Right renal cortex interstitium (tissue), 3 donors: ENCODE results near the gene LRRC61. TPM values are rescaled to one million over a fixed set of nuclear protein-coding genes. Genes with fewer than 3 reads are reported as not detected.

Experiments used
- DNase-seq, 3 donors: peaks; one replicate each; pipeline ENCODE4 v3.0.0-alpha.2; 2013; ENCODE audit warnings: low read depth in 3 of 3, low spot score in 2 of 3
- polyA plus RNA-seq, 3 donors: library from polyadenylated mRNA; unstranded; fragments of 120-200 nt; gene quantifications; one replicate each; pipeline ENCODE4 v1.2.1, GENCODE V29; 2013; ENCODE audit not compliant: insufficient read length in 3 of 3

LRRC61 gene
- polyA plus RNA-seq, 3 donors = 19.8 to 27.1 (median 23.0) TPM

DNA sequence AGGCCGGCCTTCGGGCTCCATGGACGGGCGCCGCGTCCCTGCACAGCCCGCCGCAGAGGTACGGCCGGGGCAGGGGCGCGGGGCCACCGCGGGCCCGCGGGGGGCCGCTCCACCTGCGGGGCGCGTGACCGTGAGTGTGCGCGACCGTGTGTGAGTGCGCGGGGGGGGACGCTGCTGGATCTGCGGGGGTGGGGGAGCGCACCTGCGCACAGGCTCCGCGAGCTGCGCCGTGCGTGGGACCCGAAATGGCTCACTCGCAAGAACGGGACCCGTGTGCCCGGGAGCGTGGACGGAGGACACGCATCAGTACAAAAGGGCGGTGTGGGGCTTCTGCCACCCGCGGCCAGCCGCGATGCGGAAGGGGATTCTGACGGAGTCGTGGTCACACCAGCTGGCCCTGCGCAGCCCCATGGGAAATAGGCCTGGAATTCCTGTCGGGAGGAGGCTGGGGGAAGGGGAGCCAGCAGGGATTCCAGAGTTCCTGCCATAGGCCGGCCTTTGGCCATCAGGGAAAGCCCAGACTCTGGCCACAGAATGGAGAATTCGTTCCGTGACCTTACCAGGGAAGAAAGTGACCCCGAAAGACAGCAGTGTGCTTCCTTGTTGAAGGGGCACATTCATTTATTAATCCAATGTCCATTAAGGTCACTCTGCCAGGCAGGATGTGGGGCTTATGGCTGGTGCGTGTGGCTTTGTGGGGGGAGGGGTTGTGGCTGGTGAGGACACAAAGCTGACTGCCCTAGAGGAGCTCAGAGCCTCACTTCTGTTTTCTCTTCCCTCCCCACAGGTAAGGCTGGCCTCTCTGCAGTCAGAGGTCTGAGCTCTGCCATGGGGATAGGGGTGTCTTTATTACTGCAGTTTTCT is 46.0 kb downstream of the LRRC61 start:
- no peak for DNase-seq

DNA sequence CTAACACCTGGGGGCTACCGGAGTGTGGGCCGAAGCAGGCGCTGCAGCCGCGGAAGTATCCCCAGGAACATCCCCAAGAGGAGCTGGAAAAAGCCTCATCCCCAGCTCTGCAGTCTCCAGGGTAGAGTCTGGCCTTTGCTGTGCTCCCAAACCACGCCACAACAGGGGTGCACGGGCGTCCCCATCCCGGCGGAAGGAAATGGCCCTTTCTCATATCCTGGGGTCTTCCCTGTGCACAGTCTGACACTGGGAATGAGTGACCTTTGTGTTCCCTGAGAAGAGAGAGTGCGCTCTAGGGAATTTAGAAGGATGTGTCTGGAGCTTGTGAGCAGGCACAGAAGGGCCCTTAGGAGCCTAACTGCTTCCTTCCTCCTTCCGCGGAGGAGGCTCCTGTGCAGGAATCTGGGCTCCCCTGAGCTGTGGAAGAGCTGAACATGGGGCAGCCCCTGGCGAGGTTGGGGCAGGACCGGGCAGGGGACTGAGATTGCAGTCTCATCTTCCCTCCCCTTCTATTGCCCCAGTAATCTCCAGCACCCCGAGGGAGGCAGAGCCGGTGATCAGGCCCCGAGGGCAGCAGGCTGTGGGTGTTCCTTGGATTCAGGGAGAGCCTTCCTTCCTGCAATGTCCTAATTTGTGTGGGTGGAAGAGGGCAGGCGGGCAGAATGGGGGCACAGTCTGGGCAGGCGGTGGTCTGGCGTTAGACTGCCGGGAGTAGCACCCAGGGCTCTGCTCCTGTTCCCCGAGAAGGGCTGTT is 46.8 kb downstream of the LRRC61 start:
- DNase-seq = no peak

DNA sequence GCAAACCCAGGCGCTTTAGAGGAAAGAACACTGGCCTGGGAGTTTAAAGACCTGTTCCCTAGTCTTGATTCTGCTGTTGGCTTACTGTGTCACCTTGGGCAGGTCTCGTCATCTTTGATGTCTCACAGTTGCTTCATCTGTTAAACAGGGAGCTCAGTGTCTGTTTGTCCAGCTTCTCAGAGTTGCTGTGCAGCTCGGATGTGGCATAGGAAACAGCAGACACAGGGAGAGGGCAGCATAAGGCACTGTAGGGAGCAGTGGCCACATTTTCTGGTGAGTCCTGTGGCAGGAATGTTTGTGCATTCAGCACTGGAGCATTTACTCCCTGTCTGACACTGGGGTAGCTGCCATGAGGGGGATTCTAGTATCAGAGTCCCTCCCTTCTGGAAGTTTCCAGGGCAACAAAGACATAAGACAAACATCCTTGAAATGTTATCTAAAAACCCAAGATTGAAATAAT is 47.5 kb downstream of the LRRC61 start:
- DNase-seq = no peak

DNA sequence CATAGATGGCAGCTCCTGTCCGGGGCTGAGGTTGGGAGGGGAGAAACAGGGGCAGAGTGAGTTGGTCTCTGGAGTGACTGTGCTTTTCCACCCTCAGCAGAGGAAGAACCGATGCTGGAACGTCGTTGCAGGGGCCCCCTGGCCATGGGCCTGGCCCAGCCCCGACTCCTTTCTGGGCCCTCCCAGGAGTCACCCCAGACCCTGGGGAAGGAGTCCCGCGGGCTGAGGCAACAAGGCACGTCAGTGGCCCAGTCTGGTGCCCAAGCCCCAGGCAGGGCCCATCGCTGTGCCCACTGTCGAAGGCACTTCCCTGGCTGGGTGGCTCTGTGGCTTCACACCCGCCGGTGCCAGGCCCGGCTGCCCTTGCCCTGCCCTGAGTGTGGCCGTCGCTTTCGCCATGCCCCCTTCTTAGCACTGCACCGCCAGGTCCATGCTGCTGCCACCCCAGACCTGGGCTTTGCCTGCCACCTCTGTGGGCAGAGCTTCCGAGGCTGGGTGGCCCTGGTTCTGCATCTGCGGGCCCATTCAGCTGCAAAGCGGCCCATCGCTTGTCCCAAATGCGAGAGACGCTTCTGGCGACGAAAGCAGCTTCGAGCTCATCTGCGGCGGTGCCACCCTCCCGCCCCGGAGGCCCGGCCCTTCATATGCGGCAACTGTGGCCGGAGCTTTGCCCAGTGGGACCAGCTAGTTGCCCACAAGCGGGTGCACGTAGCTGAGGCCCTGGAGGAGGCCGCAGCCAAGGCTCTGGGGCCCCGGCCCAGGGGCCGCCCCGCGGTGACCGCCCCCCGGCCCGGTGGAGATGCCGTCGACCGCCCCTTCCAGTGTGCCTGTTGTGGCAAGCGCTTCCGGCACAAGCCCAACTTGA is 48.2 kb downstream of the LRRC61 start:
- DNase-seq = no peak

DNA sequence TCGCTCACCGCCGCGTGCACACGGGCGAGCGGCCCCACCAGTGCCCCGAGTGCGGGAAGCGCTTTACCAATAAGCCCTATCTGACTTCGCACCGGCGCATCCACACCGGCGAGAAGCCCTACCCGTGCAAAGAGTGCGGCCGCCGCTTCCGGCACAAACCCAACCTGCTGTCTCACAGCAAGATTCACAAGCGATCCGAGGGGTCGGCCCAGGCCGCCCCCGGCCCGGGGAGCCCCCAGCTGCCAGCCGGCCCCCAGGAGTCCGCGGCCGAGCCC is 48.8 kb downstream of the LRRC61 start:
- no peak for DNase-seq

DNA sequence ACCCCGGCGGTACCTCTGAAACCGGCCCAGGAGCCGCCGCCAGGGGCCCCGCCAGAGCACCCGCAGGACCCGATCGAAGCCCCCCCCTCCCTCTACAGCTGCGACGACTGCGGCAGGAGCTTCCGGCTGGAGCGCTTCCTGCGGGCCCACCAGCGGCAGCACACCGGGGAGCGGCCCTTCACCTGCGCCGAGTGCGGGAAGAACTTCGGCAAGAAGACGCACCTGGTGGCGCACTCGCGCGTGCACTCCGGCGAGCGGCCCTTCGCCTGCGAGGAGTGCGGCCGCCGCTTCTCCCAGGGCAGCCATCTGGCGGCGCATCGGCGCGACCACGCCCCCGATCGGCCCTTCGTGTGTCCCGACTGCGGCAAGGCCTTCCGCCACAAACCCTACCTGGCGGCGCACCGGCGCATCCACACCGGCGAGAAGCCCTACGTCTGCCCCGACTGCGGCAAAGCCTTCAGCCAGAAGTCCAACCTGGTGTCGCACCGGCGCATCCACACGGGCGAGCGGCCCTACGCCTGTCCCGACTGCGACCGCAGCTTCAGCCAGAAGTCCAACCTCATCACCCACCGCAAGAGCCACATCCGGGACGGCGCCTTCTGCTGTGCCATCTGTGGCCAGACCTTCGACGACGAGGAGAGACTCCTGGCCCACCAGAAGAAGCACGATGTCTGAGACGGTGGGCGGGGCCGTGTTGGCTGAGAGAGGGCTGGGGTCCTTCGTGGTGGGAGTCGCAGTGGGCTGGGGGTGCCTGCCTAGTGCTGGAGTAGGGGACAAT is 49.3 kb downstream of the LRRC61 start:
- DNase-seq = no peak

DNA sequence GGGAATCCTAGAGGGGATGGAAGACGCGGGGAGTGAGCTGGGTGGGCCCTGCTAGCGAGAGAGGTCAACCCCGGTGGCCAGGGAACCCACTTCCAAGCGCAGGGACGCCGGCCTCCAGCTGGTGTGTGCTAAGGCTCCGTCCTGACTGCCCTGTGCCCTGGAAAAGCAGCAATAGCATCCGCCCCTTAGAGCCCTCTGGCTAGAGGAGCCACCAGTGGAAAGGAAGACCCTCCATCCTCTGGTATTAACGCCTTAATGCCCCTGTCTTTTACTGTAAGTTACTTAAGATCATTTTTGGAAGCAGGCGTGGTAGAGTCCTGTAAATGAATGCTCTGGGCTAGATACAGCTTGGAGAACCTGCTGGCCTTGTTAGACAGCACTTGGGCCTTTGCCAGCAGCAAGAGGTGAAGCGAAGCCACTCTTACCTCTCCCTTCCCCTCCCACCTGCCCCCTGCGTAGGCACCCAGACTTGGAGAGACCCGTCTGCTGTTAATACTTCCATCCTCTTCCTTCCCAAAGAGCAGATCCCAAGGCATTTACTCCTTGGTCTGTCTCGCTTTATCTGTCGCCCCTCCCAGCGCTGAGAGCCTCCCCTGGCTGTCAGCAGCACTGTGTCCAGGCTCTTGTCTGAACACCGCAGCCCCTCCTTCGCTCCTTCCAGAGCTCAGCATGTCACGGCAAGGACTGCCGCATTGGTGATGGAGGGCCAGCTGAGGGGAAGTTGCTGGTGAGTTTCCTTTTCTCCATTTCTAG is 50.1 kb downstream of the LRRC61 start:
- DNase-seq = no peak

DNA sequence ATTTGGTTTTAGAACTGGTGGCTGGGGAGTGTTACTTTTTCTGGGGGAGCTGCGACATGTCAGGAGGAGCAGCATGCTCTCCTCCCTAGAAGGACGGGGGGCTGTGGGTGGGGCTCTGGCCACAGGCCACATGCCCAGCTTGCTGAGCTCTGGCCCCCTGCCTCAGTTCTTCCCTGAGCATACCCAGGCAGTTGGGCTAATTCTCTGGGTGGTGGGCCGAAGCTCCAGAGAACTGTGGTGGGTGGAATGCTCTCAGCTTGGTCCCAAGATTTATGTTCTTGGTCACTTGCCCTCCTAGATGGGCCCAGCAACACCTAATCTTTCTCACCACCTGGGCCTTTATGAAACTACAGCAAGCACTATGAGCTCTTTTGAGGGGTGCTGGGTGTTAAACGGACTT is 50.9 kb downstream of the LRRC61 start:
- no peak for DNase-seq

DNA sequence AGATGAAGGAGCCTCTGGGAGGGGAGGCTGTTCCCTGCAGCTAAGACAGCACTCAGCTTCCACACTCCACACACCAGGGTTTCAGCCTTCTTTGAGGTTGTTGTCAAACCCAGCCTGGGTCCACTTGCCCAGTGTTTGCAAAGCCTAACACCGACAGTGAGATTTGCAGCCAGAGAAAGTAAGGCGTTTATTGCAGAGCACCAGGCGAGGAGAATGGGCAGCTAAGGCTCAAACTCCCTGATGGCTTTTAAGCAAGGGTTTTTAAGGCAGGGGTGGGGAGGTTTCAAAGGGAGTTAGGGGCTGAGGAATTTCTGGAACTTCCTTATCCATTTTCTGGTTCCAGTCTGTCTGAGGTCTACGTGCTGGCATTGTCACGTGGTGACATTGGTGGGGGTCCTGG is 51.3 kb downstream of the LRRC61 start:
- DNase-seq = no peak

DNA sequence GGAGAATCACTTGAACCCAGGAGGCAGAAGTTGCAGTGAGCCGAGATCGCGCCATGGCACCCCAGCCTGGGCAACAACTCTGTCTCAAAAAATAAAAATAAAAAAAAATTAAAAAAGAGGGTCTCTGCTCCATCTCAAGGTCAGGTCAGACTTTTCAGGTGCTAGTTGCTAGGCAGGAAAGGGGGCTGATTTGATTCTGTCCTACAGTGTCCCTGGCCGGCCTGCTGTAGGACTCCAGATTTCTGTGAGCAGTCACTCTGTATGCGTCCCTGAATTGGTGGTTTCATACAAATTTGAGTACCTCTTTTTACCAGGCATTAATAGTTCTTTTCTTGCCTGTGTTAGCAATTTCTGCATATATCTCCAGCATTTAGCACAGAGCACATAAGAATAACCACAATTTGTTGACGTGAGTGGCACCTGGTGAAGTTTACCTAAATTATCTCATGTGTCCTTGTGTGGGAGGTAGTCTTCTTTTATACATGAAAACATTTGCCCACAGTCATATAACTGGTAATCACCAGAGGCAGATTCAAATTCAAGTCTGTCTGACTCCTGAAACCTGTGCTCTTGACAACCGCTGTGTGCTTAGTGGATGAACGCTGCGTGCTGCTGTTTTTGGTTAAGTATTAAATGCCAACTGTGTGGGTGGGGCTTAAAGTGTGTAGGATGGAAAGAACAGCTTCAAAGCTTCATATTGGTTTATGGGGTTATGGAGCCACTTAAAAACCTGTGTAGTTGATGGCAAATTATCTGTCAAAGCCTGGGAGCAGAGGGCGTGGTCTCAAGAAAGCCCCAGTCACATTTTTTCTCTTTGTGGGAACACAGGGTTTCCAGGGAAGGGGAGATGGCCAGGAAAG is 52.7 kb downstream of the LRRC61 start:
- no peak for DNase-seq

DNA sequence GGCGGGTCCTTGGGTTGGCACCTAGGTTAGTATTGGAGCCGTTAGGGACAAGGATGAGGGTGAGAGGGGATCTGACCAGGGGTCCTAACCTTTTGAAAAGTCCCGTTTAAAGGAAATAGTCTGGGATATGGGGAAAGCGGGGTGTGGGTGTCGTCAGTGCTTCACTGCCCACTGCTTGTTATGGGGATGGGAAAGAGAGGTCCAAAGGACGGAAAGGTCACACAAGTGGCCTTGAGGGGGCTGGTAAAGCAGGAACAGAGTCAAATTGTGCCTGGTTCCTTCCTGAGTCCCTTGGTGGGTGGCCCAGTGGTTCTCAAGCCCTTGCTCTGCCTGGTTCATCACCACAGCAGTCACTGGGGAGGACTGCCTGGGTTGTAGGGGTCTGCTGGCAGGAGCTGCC is 53.4 kb downstream of the LRRC61 start:
- DNase-seq = no peak

DNA sequence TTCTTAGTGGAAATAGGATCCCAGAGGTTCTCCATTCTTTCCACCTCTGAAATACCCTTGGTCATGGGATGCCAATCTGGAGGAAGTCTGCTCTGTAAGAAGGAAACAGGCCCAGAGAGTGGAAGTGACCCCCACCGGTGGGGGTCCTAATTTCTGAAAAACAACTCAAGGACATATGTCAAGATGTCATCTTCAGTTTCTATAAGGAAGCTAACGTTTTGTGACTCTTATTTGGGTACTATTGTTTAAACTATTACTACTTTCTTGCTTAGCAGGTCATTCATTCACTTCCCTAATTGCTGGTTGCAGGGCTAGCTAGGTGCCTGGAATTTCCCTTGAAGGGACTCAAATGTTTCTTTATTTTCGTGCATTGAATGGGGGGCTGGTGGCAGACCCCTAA is 54.0 kb downstream of the LRRC61 start:
- DNase-seq = no peak

DNA sequence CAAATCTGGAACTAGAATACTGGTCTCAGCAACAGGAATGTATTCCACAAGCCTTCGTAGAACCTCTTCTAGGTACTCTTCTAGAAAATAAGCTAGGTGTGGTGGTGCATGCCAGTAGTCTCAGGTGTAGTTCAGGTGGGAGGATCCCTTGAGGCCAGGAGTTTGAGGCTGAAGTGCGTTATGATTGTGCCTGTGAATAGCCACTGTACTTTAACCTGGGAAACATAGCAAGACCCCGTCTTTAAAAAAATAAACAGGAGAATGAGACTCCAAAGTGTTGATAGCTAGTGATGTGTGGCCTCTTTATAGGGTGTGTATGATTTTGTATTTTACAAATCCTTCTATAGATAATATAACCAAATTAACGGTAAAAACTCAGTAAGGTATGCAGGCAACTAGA is 54.5 kb downstream of the LRRC61 start:
- DNase-seq = no peak

DNA sequence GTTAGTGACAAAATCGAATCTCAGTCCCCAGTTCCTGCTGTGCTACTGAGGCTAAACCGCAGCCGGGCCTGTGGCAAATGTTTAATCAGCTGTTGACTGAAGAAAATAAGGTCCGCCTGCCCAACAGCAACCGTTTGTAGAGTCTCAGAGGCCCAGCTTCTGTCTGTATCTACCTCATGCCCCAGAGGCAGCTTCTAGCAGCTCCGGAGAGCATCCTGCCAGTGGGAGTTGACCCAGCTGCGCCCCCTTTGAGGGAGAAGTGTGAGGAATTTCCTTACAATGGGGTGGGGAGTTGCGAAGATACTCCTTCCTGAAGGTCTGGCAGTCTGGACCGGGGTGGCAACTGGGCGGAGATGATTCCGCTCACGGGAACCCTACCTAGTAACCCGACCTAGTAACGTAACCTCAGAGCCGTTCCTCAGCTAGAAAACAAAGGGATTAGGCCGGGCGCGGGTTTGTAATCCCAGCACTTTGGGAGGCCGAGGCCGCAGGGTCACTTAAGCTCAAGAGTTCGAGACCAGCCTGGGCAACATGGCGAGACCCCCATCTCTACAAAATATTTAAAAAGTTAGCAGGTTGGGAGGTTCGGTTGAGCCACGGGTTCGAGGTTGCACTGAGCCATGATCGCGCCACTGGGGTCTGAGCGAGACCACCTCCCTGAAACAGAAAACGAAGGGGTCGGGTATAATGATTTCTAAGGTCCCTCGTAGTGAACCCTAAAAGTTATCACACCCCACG is 55.1 kb downstream of the LRRC61 start:
- no peak for DNase-seq

DNA sequence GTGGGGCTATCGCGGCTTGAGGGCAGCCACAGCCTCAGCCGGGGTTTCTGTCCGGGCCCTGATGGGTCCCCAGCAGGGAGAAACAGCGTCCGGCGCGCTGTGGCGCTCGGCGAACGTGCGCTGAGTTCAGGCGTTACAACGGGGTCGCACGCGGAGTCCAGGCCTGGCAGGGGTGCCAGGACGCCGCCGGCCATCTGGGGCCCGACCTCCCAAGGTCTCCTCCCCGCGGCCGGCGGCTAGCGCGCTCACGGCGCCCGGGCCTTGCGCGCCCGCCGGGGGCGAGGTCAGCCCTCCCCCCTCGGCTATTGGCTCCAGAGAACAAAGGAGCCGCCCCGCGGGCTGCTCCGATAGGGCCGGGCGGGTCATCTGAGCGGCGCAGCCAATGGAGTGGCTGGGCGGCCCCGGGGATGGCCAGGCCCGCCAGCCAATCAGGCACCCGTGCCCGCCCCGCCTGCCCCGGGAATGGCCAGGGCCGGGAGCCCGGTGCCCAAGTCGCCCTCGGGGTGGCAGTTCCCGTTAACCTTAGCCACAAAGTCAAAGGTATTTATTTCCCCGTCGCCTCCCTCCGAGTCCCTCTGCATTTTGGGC is 55.8 kb downstream of the LRRC61 start, which contains the start of gene ZNF775:
Gene ZNF775, plus strand, starts transcription at position 478 of the 588 bp plus-strand sequence. CDS start 9,141 bp downstream, outside the sequence.
- peak in 2 of 3 donors; percentile 77 to 92 for DNase-seq

DNA sequence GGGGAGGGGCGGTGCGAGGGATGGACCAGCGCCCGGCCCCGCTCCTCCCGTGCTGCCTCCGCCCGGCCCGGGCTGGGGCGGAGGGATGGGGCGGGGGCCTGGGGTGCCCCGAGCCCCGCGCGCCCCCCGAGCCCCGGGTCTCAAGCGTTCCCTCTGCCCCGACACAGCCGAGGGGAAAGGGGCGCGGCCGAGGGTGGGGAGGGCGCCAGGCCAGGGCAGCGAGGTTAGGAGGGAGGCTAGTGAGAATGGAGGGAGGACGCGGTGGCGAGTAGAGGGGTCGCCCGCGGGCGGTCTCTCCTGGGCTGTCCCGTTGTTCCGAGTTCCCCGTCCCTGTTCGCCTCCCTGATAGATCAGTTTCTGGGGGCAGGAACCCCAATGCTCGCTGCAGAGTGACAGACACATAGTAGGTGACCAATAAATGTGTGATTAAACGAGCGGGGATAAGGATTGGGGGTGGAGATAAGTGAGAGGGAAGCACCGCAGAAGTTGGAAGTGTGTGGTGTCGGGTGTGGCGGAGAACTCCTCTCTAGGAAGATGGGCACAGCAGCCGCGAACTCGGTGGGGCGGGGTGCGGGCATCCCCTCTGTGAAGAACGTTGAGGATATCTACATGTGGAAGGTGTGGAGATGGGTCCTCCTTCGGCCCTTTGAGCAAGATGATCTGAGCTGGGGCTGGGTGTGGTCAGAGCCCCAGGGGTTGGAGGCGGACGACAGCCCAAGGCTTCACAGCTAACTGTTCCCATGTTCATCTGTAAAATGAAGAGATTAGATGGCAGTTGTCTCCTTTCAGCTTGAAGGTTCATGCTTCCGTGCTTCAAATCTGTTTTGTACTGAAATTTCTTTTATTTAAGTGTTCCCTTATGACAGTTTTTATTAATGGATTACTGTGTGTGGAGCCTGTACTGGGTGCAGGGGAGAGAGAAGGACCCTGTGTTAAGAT is 56.6 kb downstream of the LRRC61 start:
- DNase-seq = no peak
